ENCODE measurements around the gene TMEM106B.

Gene TMEM106B

GRCh38 chr7:12258074-12258473 is 47.0 kb downstream of the TMEM106B start:
- no peak for DNase-seq (ENCODE audit: low read depth)
- TF ChIP-seq POLR2A (IDR thresholded peaks at IDR 0.05; ENCODE audit: extremely low read depth, insufficient read length) (no peak), CTCF (IDR thresholded peaks at IDR 0.05; ENCODE audit: low read depth, low read length) (no peak), MAX (IDR thresholded peaks at IDR 0.05; ENCODE audit: low read depth, low read length) (no peak), MYC (IDR thresholded peaks at IDR 0.05; ENCODE audit: low read depth, low read length) (no peak)
- H3K4me3 ChIP-seq (ENCODE audit: low read depth, low read length) = no peak overlapping the region

GRCh38 chr7:12267542-12267941 is 56.4 kb downstream of the TMEM106B start:
- no peak for TF ChIP-seq MYC (IDR thresholded peaks at IDR 0.05; ENCODE audit: low read depth, low read length)
- no peak for TF ChIP-seq MAX (IDR thresholded peaks at IDR 0.05; ENCODE audit: low read depth, low read length)
- DNase-seq (ENCODE audit: low read depth) = no peak
- H3K4me3 ChIP-seq (ENCODE audit: low read depth, low read length) = no peak overlapping the region

GRCh38 chr7:12269100-12269895 is 58.2 kb downstream of the TMEM106B start:
- TF ChIP-seq MYC (IDR thresholded peaks at IDR 0.05; ENCODE audit: low read depth, low read length) (no peak), MAX (IDR thresholded peaks at IDR 0.05; ENCODE audit: low read depth, low read length) (no peak), POLR2A (IDR thresholded peaks at IDR 0.05; ENCODE audit: extremely low read depth, insufficient read length) (no peak), CTCF (IDR thresholded peaks at IDR 0.05; ENCODE audit: low read depth, low read length) (no peak)
- no peak overlapping the region for H3K4me3 ChIP-seq (ENCODE audit: low read depth, low read length)
- DNase-seq (ENCODE audit: low read depth) = no peak

- H3K4me3 ChIP-seq (ENCODE audit: low read depth, low read length) = no peak overlapping the region
- DNase-seq (ENCODE audit: low read depth) = no peak
- TF ChIP-seq POLR2A (IDR thresholded peaks at IDR 0.05; ENCODE audit: extremely low read depth, insufficient read length) (no peak), CTCF (IDR thresholded peaks at IDR 0.05; ENCODE audit: low read depth, low read length) (no peak), MYC (IDR thresholded peaks at IDR 0.05; ENCODE audit: low read depth, low read length) (no peak), MAX (IDR thresholded peaks at IDR 0.05; ENCODE audit: low read depth, low read length) (no peak)
Observed at GRCh38 chr7:12281038-12281437, 69.9 kb downstream of the TMEM106B start.

- DNase-seq (ENCODE audit: low read depth) = no peak
- no peak for TF ChIP-seq CTCF (IDR thresholded peaks at IDR 0.05; ENCODE audit: low read depth, low read length)
- TF ChIP-seq MYC (IDR thresholded peaks at IDR 0.05; ENCODE audit: low read depth, low read length) = no peak
- no peak for TF ChIP-seq MAX (IDR thresholded peaks at IDR 0.05; ENCODE audit: low read depth, low read length)
- TF ChIP-seq POLR2A (IDR thresholded peaks at IDR 0.05; ENCODE audit: extremely low read depth, insufficient read length) = no peak
Observed at GRCh38 chr7:12287901-12288300, 76.8 kb downstream of the TMEM106B start.

GRCh38 chr7:12289996-12290395 is 78.9 kb downstream of the TMEM106B start:
- no peak overlapping the region for H3K4me3 ChIP-seq (ENCODE audit: low read depth, low read length)
- TF ChIP-seq POLR2A (IDR thresholded peaks at IDR 0.05; ENCODE audit: extremely low read depth, insufficient read length) (no peak), MYC (IDR thresholded peaks at IDR 0.05; ENCODE audit: low read depth, low read length) (no peak), MAX (IDR thresholded peaks at IDR 0.05; ENCODE audit: low read depth, low read length) (no peak), CTCF (IDR thresholded peaks at IDR 0.05; ENCODE audit: low read depth, low read length) (no peak)
- DNase-seq (ENCODE audit: low read depth) = no peak

More at GRCh38 chr7:12287901-12288300, 76.8 kb downstream of the TMEM106B start:
- H3K4me3 ChIP-seq (ENCODE audit: low read depth, low read length) = no peak overlapping the region
